ENCODE data around the gene STX2.

DNA sequence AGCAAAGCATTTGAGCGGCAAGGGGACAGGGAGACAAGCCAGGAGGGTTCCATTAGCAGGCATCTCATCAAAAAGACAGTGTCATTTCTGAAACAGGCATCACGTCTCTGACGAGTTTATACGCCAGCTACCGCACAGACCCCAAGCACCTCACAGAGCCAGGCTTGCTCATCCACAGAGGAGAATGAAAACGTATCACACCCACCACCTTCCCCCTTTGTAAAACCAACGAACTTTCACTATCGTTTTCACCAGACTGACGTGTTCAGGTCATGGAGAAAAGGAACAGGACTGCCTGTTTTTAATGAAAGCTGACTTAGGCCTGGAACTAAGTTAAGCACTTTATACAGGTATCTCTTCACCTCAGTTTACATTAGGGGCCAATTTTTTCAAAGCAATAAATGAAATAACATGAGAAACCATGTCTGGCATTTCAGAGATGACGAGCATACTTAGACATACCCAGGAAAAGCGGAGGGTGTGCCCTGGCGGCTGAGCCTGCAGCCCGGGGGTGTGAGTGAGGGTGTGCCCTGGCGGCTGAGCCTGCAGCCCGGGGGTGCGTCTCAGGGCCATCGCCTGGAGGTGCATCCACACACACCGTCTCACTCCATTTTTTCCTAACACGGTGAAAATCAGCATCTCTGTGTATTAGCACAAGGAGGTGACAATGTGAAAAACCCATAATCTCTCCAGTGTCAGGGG lies 41.9 kb downstream of the STX2 start:
- TF ChIP-seq, protein P1, sequence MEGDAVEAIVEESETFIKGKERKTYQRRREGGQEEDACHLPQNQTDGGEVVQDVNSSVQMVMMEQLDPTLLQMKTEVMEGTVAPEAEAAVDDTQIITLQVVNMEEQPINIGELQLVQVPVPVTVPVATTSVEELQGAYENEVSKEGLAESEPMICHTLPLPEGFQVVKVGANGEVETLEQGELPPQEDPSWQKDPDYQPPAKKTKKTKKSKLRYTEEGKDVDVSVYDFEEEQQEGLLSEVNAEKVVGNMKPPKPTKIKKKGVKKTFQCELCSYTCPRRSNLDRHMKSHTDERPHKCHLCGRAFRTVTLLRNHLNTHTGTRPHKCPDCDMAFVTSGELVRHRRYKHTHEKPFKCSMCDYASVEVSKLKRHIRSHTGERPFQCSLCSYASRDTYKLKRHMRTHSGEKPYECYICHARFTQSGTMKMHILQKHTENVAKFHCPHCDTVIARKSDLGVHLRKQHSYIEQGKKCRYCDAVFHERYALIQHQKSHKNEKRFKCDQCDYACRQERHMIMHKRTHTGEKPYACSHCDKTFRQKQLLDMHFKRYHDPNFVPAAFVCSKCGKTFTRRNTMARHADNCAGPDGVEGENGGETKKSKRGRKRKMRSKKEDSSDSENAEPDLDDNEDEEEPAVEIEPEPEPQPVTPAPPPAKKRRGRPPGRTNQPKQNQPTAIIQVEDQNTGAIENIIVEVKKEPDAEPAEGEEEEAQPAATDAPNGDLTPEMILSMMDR (IDR thresholded peaks at IDR 0.05) = no peak
- TF ChIP-seq POLR2A (IDR thresholded peaks at IDR 0.05) = no peak

All from testis (tissue), 2 donors.